Measurements from ENCODE around the gene SPRED3. TPM values are rescaled to one million over a fixed set of nuclear protein-coding genes. Genes with fewer than 3 reads are reported as not detected.

SPRED3 gene
- total and polyA plus RNA-seq, 2 of the 8 experiments (the other 6 are each of a cell fraction or from before 2014, with no cell fraction given) = 8.1 to 10.3 TPM

DNA sequence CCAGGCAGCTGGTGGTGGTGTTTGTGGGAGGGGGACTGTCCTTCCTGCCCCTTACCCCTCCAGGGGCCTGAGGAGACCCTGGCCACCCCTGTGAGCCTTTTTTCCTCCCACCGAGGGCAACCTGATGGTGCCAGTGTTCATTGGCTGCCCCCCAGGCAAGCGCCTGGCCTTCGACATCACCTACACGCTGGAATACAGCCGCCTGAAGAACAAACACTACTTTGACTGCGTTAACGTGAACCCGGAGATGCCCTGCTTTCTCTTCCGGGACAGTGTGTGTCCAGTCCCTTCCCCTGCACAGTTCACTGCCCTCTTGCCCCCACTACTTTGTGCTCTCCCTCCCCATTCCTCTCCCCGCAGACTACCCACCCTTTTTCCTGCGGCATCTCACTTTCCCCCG, 21.5 kb upstream of the SPRED3 start:
- Histone ChIP-seq H3K9ac (replicated peaks in 1 of 4; ENCODE audit: extremely low read depth in 1 of 4, low read depth in 3 of 4, low read length in 3 of 4) (no peak overlapping the region), H2AFZ (ENCODE audit: low read length) (no peak overlapping the region), H3K4me1 (replicated peaks in 1 of 4; ENCODE audit: control insufficient read depth in 3 of 4, insufficient read depth in 4 of 4, low read length in 3 of 4) (no peaks in the 10 kb centered on the region; a peak in 1 of 7 replicates), H2BK12ac (ENCODE audit: low read depth, low read length) (no peak overlapping the region), H4K91ac (replicated peaks; ENCODE audit: insufficient read length, low read length) (no peak overlapping the region), H4K20me1 (replicated peaks in 1 of 2; ENCODE audit: control insufficient read depth in 1 of 2, insufficient read depth in 2 of 2, low read length in 2 of 2) (peaks cover 0 to 3% of the 10 kb centered on the region in 2 experiments), H3K4me3 (ENCODE audit: extremely low read depth in 1 of 4, insufficient read depth in 2 of 4, low read depth in 3 of 4, low read length in 4 of 4) (no peak overlapping the region), H4K8ac (ENCODE audit: extremely low read depth, insufficient read depth, low read length) (no peak overlapping the region), H3K27ac (ENCODE audit: low read depth, low read length) (no peak overlapping the region), H3K9me3 (ENCODE audit: insufficient read depth in 2 of 2, low read depth in 1 of 2, low read length in 1 of 2) (peaks cover 3 to 9% of the 10 kb centered on the region in 2 experiments; a peak in 2 of 4 replicates), H2BK20ac (ENCODE audit: low read length) (no peak overlapping the region), H2BK5ac (ENCODE audit: low read depth, low read length) (no peak overlapping the region), H2BK120ac (replicated peaks; ENCODE audit: low read depth, low read length) (no peak overlapping the region), H3K23me2 (ENCODE audit: low read depth, low read length) (peaks cover 2% of the 10 kb centered on the region; the same call in 1 of the 2 replicates), H3K79me2 (ENCODE audit: control insufficient read depth in 1 of 2, insufficient read depth in 2 of 2, low read length in 2 of 2) (no peaks in the 10 kb centered on the region), H3K4me2 (ENCODE audit: insufficient read depth in 1 of 2, low read depth in 2 of 2, low read length in 2 of 2) (no peak overlapping the region), H3K23ac (ENCODE audit: insufficient read length) (no peak overlapping the region), H3K56ac (replicated peaks; ENCODE audit: insufficient read length, low read depth, low read length) (no peak overlapping the region), H3K4ac (replicated peaks; ENCODE audit: insufficient read length, low read depth, low read length) (no peak overlapping the region), H3K18ac (ENCODE audit: extremely low read depth, low read length) (no peak overlapping the region), H3K14ac (ENCODE audit: insufficient read length) (no peak overlapping the region), H2BK15ac (ENCODE audit: low read length) (no peak overlapping the region), H4K5ac (ENCODE audit: insufficient read length, low read depth, low read length) (no peak overlapping the region), H2AK5ac (ENCODE audit: low read depth, low read length) (no peak overlapping the region), H3K27me3 (replicated peaks in 1 of 4; ENCODE audit: control insufficient read depth in 3 of 4, extremely low read depth in 1 of 4, insufficient read depth in 3 of 4, low read length in 3 of 4) (peaks cover 0 to 2% (median 0%) of the 10 kb centered on the region in 4 experiments; a peak in 2 of 7 replicates), H3K79me1 (ENCODE audit: low read depth, low read length) (no peaks in the 10 kb centered on the region), H3K36me3 (ENCODE audit: control insufficient read depth in 2 of 4, insufficient read depth in 4 of 4, low read length in 3 of 4) (no peaks in the 10 kb centered on the region)
- WGBS, 2 experiments (ENCODE audit: extremely low coverage in 1 of 2, insufficient coverage in 1 of 2, insufficient read length in 1 of 2, insufficient replicate concordance in 2 of 2, low coverage in 1 of 2, low lambda C conversion rate in 2 of 2, missing lambda C conversion rate in 1 of 2) = 91% methylated on average over 12 of the region's 12 CpGs; no CpG with 5 or more reads in 1 of the 2 experiments
- ChIA-PET POLR2A (ENCODE audit: partially characterized antibody) (interaction anchor here (1.1 kb wide), 1 partner anchor 19 kb away, joined by 3 read pairs; no protein-coding TSS in a partner anchor), CTCF (ENCODE audit: partially characterized antibody) (interaction anchor here (1.5 to 1.6 kb wide), 2 partner anchors 15 to 32 kb away, joined by 4 to 7 read pairs; partner anchors contain the start of gene CATSPERG)
- no peak for DNase-seq (ENCODE audit: low read depth in 1 of 2, low spot score in 2 of 2)
- no peak for TF ChIP-seq TEAD4 (IDR thresholded peaks at IDR 0.05; ENCODE audit: low read depth, low read length)
- TF ChIP-seq SP2 (IDR thresholded peaks at IDR 0.05; ENCODE audit: low read length) = no peak
- no peak for TF ChIP-seq CEBPB (IDR thresholded peaks at IDR 0.05; ENCODE audit: low read depth, low read length)
- TF ChIP-seq, protein P1, sequence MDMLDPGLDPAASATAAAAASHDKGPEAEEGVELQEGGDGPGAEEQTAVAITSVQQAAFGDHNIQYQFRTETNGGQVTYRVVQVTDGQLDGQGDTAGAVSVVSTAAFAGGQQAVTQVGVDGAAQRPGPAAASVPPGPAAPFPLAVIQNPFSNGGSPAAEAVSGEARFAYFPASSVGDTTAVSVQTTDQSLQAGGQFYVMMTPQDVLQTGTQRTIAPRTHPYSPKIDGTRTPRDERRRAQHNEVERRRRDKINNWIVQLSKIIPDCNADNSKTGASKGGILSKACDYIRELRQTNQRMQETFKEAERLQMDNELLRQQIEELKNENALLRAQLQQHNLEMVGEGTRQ (IDR thresholded peaks at IDR 0.05; ENCODE audit: low read length) = no peak
- no peak for TF ChIP-seq KDM4A (IDR thresholded peaks at IDR 0.05; ENCODE audit: low read depth, low read length, severe bottlenecking)
- FAIRE-seq = no peak
